Measurements from ENCODE around the gene DOHH.

- TF ChIP-seq CTCF (optimal IDR thresholded peaks at IDR 0.05 in 1 of 3, IDR thresholded peaks at IDR 0.05 in 1 of 3, conservative IDR thresholded peaks at IDR 0.05 in 1 of 3; ENCODE audit: extremely low read depth in 1 of 3, insufficient read depth in 2 of 3, low read length in 3 of 3) (no peak), EZH2 (IDR thresholded peaks at IDR 0.05; ENCODE audit: low read length) (no peak)
These were observed 26.2 kb upstream of the DOHH start for GRCh38 chr19:3526507-3527237.

All from keratinocyte (primary cell).